Measurements from ENCODE around the gene ASIP. TPM values are rescaled to one million over a fixed set of nuclear protein-coding genes. Genes with fewer than 3 reads are reported as not detected.
"Not testable (repeated sequence)": the region's sequence is repeated elsewhere in the genome, so short reads cannot be mapped to it uniquely, and the experiment has no call there.

The ASIP gene
- total RNA-seq, 1 donor from 2014 or later, result not detected

DNA sequence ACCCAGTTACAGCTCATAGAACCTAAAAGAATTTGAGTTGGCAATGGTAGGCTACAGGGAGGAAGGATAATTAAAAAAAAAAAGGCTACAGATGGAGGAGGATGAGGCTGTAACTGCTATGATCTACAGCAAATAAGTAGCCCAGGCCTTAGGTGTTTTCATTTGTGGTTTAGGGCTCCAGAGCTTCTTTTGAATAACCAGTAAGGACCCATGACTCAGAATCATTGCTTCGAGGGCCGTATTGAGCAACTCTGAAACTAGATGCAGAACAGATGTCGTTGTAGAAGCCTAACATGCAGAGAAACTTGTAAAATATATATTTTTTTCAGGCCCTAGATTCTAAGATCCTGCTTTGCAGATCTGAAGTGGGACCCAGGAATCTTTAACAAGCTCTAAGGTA, 19.0 kb upstream of the ASIP start:
- Mint-ChIP-seq H3K4me3 (no peak overlapping the region), H3K36me3 (no peaks in the 10 kb centered on the region), H3K9me3 (no peaks in the 10 kb centered on the region), H3K4me1 (no peaks in the 10 kb centered on the region), H3K27me3 (ENCODE audit: insufficient read depth, low read depth) (peaks cover 3% of the 10 kb centered on the region), H3K27ac (no peak overlapping the region)
- Histone ChIP-seq H3K4me1 (no peaks in the 10 kb centered on the region), H3K79me2 (ENCODE audit: low read depth) (no peaks in the 10 kb centered on the region), H3K36me3 (no peaks in the 10 kb centered on the region), H3K9me3 (ENCODE audit: low read depth) (no peaks in the 10 kb centered on the region), H3F3A (ENCODE audit: low read depth) (no peaks in the 10 kb centered on the region), H3K27me3 (peaks cover 13% of the 10 kb centered on the region), H4K20me1 (ENCODE audit: low read depth) (no peaks in the 10 kb centered on the region), H3K4me3 (no peak overlapping the region), H3K9ac (no peak overlapping the region), H2AFZ (replicated peaks) (no peak overlapping the region), H3K4me2 (no peak overlapping the region), H3K27ac (no peak overlapping the region)
- DNase-seq (ENCODE audit: low spot score), result no peak
- no peak for TF ChIP-seq EZH2 (IDR thresholded peaks at IDR 0.05)
- TF ChIP-seq CTCF (IDR thresholded peaks at IDR 0.05), result no peak
- no peak for TF ChIP-seq EZH2phosphoT487 (IDR thresholded peaks at IDR 0.05)

- not testable (repeated sequence) for H3K36me3 Mint-ChIP-seq; H3K27me3 Mint-ChIP-seq (ENCODE audit: insufficient read depth, low read depth); H4K20me1 ChIP-seq (ENCODE audit: low read depth); H3K27ac Mint-ChIP-seq; H3K4me3 Mint-ChIP-seq; H3K4me1 ChIP-seq; H3K9me3 Mint-ChIP-seq; H3K4me2 ChIP-seq; H3K4me1 Mint-ChIP-seq; H3K27ac ChIP-seq; H3K4me3 ChIP-seq; H3K36me3 ChIP-seq; H3K79me2 ChIP-seq (ENCODE audit: low read depth); H3K9me3 ChIP-seq (ENCODE audit: low read depth); DNase-seq (ENCODE audit: low spot score); H3K9ac ChIP-seq; H3F3A ChIP-seq (ENCODE audit: low read depth); H3K27me3 ChIP-seq; H2AFZ ChIP-seq (replicated peaks)
Measured at GRCh38 chr20:34224251-34224650, 17.0 kb upstream of the ASIP start.

DNA sequence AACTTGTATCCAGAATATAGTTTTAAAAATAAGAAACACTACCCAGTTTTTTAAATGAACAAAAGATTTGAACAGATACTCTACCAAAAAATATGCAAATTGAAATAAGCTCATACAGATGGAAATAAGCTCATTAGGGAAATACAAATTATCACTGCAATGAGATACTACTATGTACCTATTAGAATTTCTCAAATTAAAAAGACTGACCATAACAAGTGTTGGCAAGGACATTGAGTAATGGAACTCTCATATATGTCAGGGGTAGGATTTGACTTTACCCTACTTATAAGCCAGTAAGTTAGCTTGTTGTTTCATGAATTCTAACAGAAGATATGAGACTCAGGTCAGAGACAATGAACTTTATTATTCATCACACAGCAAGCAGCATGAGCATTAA, 9.6 kb upstream of the ASIP start:
- no peak for DNase-seq (ENCODE audit: low spot score)
- no peak overlapping the region for H3K4me3 Mint-ChIP-seq
- Histone ChIP-seq H3K4me3 (no peak overlapping the region), H3K79me2 (ENCODE audit: low read depth) (no peaks in the 10 kb centered on the region), H3F3A (ENCODE audit: low read depth) (no peaks in the 10 kb centered on the region), H3K4me2 (no peak overlapping the region), H3K9ac (no peak overlapping the region), H3K9me3 (ENCODE audit: low read depth) (no peaks in the 10 kb centered on the region), H3K27ac (no peak overlapping the region), H3K27me3 (no peaks in the 10 kb centered on the region), H3K4me1 (no peaks in the 10 kb centered on the region), H2AFZ (replicated peaks) (no peak overlapping the region), H4K20me1 (ENCODE audit: low read depth) (no peaks in the 10 kb centered on the region), H3K36me3 (no peaks in the 10 kb centered on the region)
- no peaks in the 10 kb centered on the region for H3K36me3 Mint-ChIP-seq
- H3K9me3 Mint-ChIP-seq, result peaks cover 8% of the 10 kb centered on the region
- H3K27me3 Mint-ChIP-seq (ENCODE audit: insufficient read depth, low read depth), result peaks cover 3% of the 10 kb centered on the region
- no peak overlapping the region for H3K27ac Mint-ChIP-seq
- no peak for TF ChIP-seq EZH2 (IDR thresholded peaks at IDR 0.05)
- TF ChIP-seq CTCF (IDR thresholded peaks at IDR 0.05), result no peak
- TF ChIP-seq EZH2phosphoT487 (IDR thresholded peaks at IDR 0.05), result no peak
- no peaks in the 10 kb centered on the region for H3K4me1 Mint-ChIP-seq

DNA sequence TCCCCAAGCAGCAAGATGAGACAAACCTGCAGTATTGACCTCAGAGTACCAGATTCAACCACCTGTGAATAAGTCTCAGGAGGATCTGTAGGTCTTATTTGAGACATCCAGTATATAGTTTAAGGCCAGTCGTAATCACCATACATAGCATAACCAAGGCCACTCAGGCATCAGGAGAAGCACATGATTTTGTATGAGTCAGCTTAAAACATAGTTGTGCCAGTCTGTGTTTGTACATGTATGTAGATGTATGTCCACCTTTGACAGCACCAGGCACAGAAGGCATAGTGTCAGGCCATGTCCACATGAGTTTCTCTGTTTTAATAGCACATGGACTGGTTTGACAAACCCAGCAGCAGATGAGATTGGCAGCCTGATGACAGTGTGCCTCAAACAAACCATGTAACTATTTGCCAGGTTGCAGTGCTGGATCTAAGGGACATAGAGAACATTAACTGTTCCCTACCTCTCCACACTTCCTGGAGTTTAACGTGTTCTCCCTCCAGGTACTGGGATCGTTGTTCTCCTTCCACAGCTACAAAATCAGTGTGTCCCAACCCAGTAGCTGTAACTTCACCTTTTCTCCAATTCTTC, 8.6 kb upstream of the ASIP start:
- H3K4me1 ChIP-seq, result no peaks in the 10 kb centered on the region

More for the DNA sequence above, 8.6 kb upstream of the ASIP start:
- Histone ChIP-seq H3K9ac (no peak overlapping the region), H3F3A (ENCODE audit: low read depth) (no peaks in the 10 kb centered on the region), H3K4me3 (no peak overlapping the region), H3K79me2 (ENCODE audit: low read depth) (no peaks in the 10 kb centered on the region), H3K27ac (no peak overlapping the region), H3K4me2 (no peak overlapping the region), H2AFZ (replicated peaks) (no peak overlapping the region), H3K36me3 (no peaks in the 10 kb centered on the region), H3K27me3 (no peaks in the 10 kb centered on the region), H3K9me3 (ENCODE audit: low read depth) (no peaks in the 10 kb centered on the region), H4K20me1 (ENCODE audit: low read depth) (no peaks in the 10 kb centered on the region)
- Mint-ChIP-seq H3K4me3 (no peak overlapping the region), H3K9me3 (peaks cover 13% of the 10 kb centered on the region), H3K4me1 (no peaks in the 10 kb centered on the region), H3K36me3 (no peaks in the 10 kb centered on the region), H3K27me3 (ENCODE audit: insufficient read depth, low read depth) (peaks cover 3% of the 10 kb centered on the region), H3K27ac (no peak overlapping the region)
- TF ChIP-seq EZH2 (IDR thresholded peaks at IDR 0.05) (no peak), CTCF (IDR thresholded peaks at IDR 0.05) (no peak), EZH2phosphoT487 (IDR thresholded peaks at IDR 0.05) (no peak)
- DNase-seq (ENCODE audit: low spot score), result no peak

Measured in neural progenitor cell (in vitro differentiated cells).